ENCODE results near the gene ATP10D. TPM values are rescaled to one million over a fixed set of nuclear protein-coding genes. Genes with fewer than 3 reads are reported as not detected.

The ATP10D gene
- total RNA-seq, 1 donor from 2014 or later: 25.3 TPM

GRCh38 chr4:47641755-47642154 is 156.7 kb downstream of the ATP10D start:
- TF ChIP-seq POLR2A (IDR thresholded peaks at IDR 0.05): no peak
- TF ChIP-seq CTCF (IDR thresholded peaks at IDR 0.05): no peak
- TF ChIP-seq POLR2AphosphoS5 (IDR thresholded peaks at IDR 0.05; ENCODE audit: insufficient read depth in 1 of 2, low read depth in 1 of 2): no peak
- Histone ChIP-seq H3K27ac (no peak overlapping the region), H3K4me3 (no peak overlapping the region), H3K4me1 (peaks cover 7% of the 10 kb centered on the region), H3K9me3 (no peaks in the 10 kb centered on the region), H3K36me3 (no peaks in the 10 kb centered on the region), H3K27me3 (no peaks in the 10 kb centered on the region)
- intact Hi-C loops (cut with DNase I): no loop called here
- no peak for DNase-seq (ENCODE audit: extremely low spot score in 2 of 2)

- H3K9me3 ChIP-seq: no peaks in the 10 kb centered on the region
- no peaks in the 10 kb centered on the region for H3K36me3 ChIP-seq
- intact Hi-C loops (cut with DNase I): no loop called here
- H3K4me1 ChIP-seq: peaks cover 7% of the 10 kb centered on the region
- no peak overlapping the region for H3K27ac ChIP-seq
- TF ChIP-seq CTCF (IDR thresholded peaks at IDR 0.05) (no peak), POLR2AphosphoS5 (IDR thresholded peaks at IDR 0.05; ENCODE audit: insufficient read depth in 1 of 2, low read depth in 1 of 2) (no peak)
- H3K4me3 ChIP-seq: no peak overlapping the region
- no peaks in the 10 kb centered on the region for H3K27me3 ChIP-seq
- no peak for DNase-seq (ENCODE audit: extremely low spot score in 2 of 2)
Observed at GRCh38 chr4:47642191-47642830, 157.2 kb downstream of the ATP10D start.

Other genes starting within 250 kb of the ATP10D start
- gene COMMD8, start 21.6 kb upstream of the ATP10D start, total RNA-seq: 8.8 TPM